Keratinocyte (primary cell): ENCODE data around the gene ARHGAP6. TPM values are rescaled to one million over a fixed set of nuclear protein-coding genes. Genes with fewer than 3 reads are reported as not detected.

Source experiments
- DNase-seq: peaks from one replicate; pipeline ENCODE4 v3.0.0-alpha.2; 2011; ENCODE audit warnings: low read depth, missing footprints, low spot score
- FAIRE-seq: peaks from 2 replicates; lab custom pipeline; 2011; peaks lifted over from hg19 to GRCh38; lab: Jason Lieb, UNC
- H2AFZ ChIP-seq: 2 replicates; pipeline ENCODE4 v1.6.0; 2012; ENCODE audit warnings: low read length, control low read depth, inconsistent platforms; ENCODE audit not compliant: control insufficient read depth
- H3K27ac ChIP-seq: 2 replicates; pipeline ENCODE4 v1.5.1; 2011; ENCODE audit warnings: low read length; ENCODE audit not compliant: control insufficient read depth, insufficient read depth
- H3K27me3 ChIP-seq: 3 replicates; pipeline ENCODE4 v1.6.0; 2011; ENCODE audit warnings: low read length; ENCODE audit not compliant: control insufficient read depth, insufficient read depth; ENCODE audit errors: extremely low read depth
- H3K36me3 ChIP-seq, 2 experiments: 2 replicates in 1 of 2; 3 replicates in 1 of 2; pipeline ENCODE4 v1.5.1; 2011; ENCODE audit warnings: low read length in 2 of 2, mild to moderate bottlenecking in 1 of 2; ENCODE audit not compliant: control insufficient read depth in 2 of 2, insufficient read depth in 2 of 2; ENCODE audit errors: extremely low read depth in 1 of 2
- H3K4me1 ChIP-seq: 3 replicates; pipeline ENCODE4 v1.5.1; 2011; ENCODE audit warnings: low read length; ENCODE audit not compliant: control insufficient read depth, insufficient read depth; ENCODE audit errors: extremely low read depth
- H3K4me2 ChIP-seq: 3 replicates; pipeline ENCODE4 v1.6.0; 2011; ENCODE audit warnings: low read depth, low read length; ENCODE audit not compliant: control insufficient read depth, insufficient read depth; ENCODE audit errors: extremely low read depth
- H3K4me3 ChIP-seq, 3 experiments: fragments of 200-600 bp in 1 of 3; sonication (generic) in 1 of 3; 2 replicates in 2 of 3; 3 replicates in 1 of 3; pipeline ENCODE4 v1.5.1; 2011 to 2016; ENCODE audit warnings: low read length in 3 of 3, mild to moderate bottlenecking in 3 of 3, control low read depth in 2 of 3, inconsistent platforms in 1 of 3, low read depth in 1 of 3, mixed read lengths in 1 of 3, mixed run types in 1 of 3, moderate library complexity in 1 of 3; ENCODE audit not compliant: control insufficient read depth in 2 of 3, insufficient read depth in 2 of 3; ENCODE audit errors: extremely low read depth in 1 of 3
- H3K79me2 ChIP-seq: 2 replicates; pipeline ENCODE4 v1.6.0; 2012; ENCODE audit warnings: low read length; ENCODE audit not compliant: control insufficient read depth, insufficient read depth
- H3K9ac ChIP-seq: 3 replicates; pipeline ENCODE4 v1.6.0; 2011; ENCODE audit warnings: low read length; ENCODE audit not compliant: control insufficient read depth, insufficient read depth; ENCODE audit errors: extremely low read depth
- H3K9me1 ChIP-seq: 3 replicates; pipeline ENCODE4 v1.6.0; 2011; ENCODE audit warnings: low read length; ENCODE audit not compliant: control insufficient read depth, insufficient read depth; ENCODE audit errors: extremely low read depth
- H3K9me3 ChIP-seq: 2 replicates; pipeline ENCODE4 v1.5.1; 2012; ENCODE audit warnings: low read depth, low read length; ENCODE audit not compliant: control insufficient read depth
- H4K20me1 ChIP-seq: 3 replicates; pipeline ENCODE4 v1.6.0; 2011; ENCODE audit warnings: low read length; ENCODE audit not compliant: control insufficient read depth, insufficient read depth; ENCODE audit errors: extremely low read depth
- CTCF ChIP-seq, 3 experiments: IDR thresholded peaks in 1 of 3; conservative IDR thresholded peaks in 1 of 3; optimal IDR thresholded peaks in 1 of 3; 2 replicates in 2 of 3; 3 replicates in 1 of 3; pipeline versions ENCODE3 to v1.5.1; 2011; ENCODE audit warnings: low read length in 3 of 3, mild to moderate bottlenecking in 3 of 3, moderate library complexity in 2 of 3, control low read depth in 1 of 3, inconsistent platforms in 1 of 3; ENCODE audit not compliant: insufficient read depth in 2 of 3; ENCODE audit errors: extremely low read depth in 1 of 3
- EZH2 ChIP-seq: IDR thresholded peaks from one replicate; pipeline ENCODE4 v1.6.1; 2012; ENCODE audit warnings: inconsistent platforms, mild to moderate bottlenecking, low read length, moderate library complexity
- dilution Hi-C: fragments of 300-500 bp; cut with MboI; formaldehyde crosslinking; loops from one replicate; pipeline ENCODE4 v1.7.0; 2020; ENCODE audit warnings: low sequenced_read_pairs; ENCODE audit not compliant: extremely low pct_ligation_motif_present
- polyA plus RNA-seq, 5 experiments: library from polyadenylated mRNA; depleted of rRNA in 3 of 5; stranded (reverse) in 3 of 5; stranded (forward) in 1 of 5; unstranded in 1 of 5; fragments of >200 nt; gene quantifications; 1 replicate in 1 of 5; 2 replicates in 3 of 5; 3 replicates in 1 of 5; pipeline versions ENCODE4 v1.2.1 to v1.2.3, GENCODE V29; 2011 to 2012; ENCODE audit warnings: missing spikeins in 2 of 5, low read depth in 1 of 5, low replicate concordance in 1 of 5

Gene ARHGAP6
- polyA plus RNA-seq, 1 donor (not counting 4 experiments of a cell fraction or from before 2014, with no cell fraction given) = 0.01 TPM

DNA sequence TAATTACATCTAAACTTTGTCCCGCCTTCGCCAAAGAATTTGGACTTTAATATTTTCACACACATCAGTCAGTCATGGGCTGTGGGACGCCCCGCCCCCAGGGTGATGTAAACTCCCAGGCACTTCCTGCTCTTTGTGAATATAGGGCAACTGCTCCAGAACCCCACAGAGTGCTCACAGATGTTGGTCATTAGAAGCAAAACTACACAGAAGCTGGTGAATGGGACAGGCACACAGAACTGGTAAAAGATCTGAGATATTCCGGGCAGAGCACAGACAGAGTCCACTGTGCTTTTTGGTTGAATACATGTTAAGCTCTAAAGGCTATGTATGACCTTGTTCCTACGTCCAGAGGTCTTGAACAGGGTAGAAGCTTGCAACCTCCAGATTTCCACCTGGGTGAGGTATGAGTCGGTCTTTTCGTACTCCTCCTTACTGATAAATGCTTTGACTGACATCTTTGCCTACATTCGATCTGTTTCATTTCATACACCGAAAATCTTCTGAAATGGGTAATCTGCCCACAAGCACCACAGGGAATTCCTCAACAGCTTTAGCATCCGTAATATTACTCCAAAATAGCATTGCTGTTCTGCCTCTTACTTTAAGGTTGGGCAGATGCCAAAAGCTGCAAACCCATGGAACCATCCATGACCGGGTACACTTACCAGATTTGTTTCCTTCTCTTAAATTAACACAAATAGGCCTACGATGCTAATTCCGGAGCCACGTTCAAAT is 227.9 kb downstream of the ARHGAP6 start:
- H3K9ac ChIP-seq = no peak overlapping the region
- H3K9me1 ChIP-seq = no peaks in the 10 kb centered on the region
- no peak overlapping the region for H3K4me2 ChIP-seq
- dilution Hi-C loops = no loop called here
- no peaks in the 10 kb centered on the region for H3K79me2 ChIP-seq
- H4K20me1 ChIP-seq = no peaks in the 10 kb centered on the region
- no peaks in the 10 kb centered on the region for H3K9me3 ChIP-seq
- DNase-seq (no peak), FAIRE-seq (no peak)
- no peaks in the 10 kb centered on the region for H3K36me3 ChIP-seq
- TF ChIP-seq CTCF (optimal IDR thresholded peaks at IDR 0.05 in 1 of 3, IDR thresholded peaks at IDR 0.05 in 1 of 3, conservative IDR thresholded peaks at IDR 0.05 in 1 of 3; ENCODE audit: extremely low read depth in 1 of 3, insufficient read depth in 2 of 3, low read length in 3 of 3) (no peak), EZH2 (no peak)
- peaks cover 4% of the 10 kb centered on the region for H3K4me1 ChIP-seq
- no peaks in the 10 kb centered on the region for H3K27me3 ChIP-seq
- H3K27ac ChIP-seq = no peak overlapping the region
- no peak overlapping the region for H3K4me3 ChIP-seq
- no peak overlapping the region for H2AFZ ChIP-seq

DNA sequence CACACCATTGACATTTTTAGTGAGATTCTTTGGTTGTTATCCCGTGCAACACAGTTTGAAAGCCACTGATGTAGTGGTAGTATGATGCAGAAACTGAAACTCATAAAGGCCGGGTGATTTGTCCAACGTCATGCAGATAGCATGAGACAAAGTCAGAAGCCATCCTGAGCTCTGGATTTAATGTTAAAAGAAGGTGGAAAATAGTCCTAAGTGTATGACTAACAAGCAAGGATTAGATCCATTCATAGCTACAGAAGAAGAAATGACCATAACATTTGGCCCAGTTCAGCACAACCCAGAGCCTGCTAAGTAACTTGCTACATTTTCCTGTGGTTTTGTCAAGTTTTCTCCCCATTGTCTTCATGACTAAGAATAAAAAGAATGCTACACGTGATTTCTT is 230.2 kb downstream of the ARHGAP6 start:
- Histone ChIP-seq H3K4me3 (no peak overlapping the region), H3K9me1 (no peaks in the 10 kb centered on the region), H3K9me3 (no peaks in the 10 kb centered on the region), H3K27ac (no peak overlapping the region), H2AFZ (no peak overlapping the region), H3K4me1 (peaks cover 4% of the 10 kb centered on the region), H4K20me1 (no peaks in the 10 kb centered on the region), H3K79me2 (no peaks in the 10 kb centered on the region), H3K9ac (no peak overlapping the region), H3K36me3 (no peaks in the 10 kb centered on the region), H3K4me2 (no peak overlapping the region), H3K27me3 (no peaks in the 10 kb centered on the region)
- FAIRE-seq (no peak), DNase-seq (no peak)
- no peak for TF ChIP-seq CTCF (optimal IDR thresholded peaks at IDR 0.05 in 1 of 3, IDR thresholded peaks at IDR 0.05 in 1 of 3, conservative IDR thresholded peaks at IDR 0.05 in 1 of 3; ENCODE audit: extremely low read depth in 1 of 3, insufficient read depth in 2 of 3, low read length in 3 of 3)
- no peak for TF ChIP-seq EZH2
- dilution Hi-C loops = no loop called here
